B cell (primary cell): Measurements from ENCODE around the gene CBL. TPM values are rescaled to one million over a fixed set of nuclear protein-coding genes. Genes with fewer than 3 reads are reported as not detected.

ENCODE experiments used
- ATAC-seq: fragments of 200-7000 bp; cut with Tn5 transposase; one replicate; pipeline ENCODE4 v1.10.0; 2021; ENCODE audit warnings: low read depth, mild to moderate bottlenecking, moderate number of reproducible peaks, moderate library complexity
- CTCF ChIA-PET: fragments of 350-600 bp; sonication (Branson Sonifier 250); formaldehyde crosslinking; loops from one replicate; lab custom pipeline; 2021; ENCODE audit warnings: antibody characterized with exemption, inconsistent platforms; lab: Charles Lee
- POLR2A ChIA-PET: fragments of 350-600 bp; sonication (Branson Sonifier 250); formaldehyde crosslinking; loops from one replicate; lab custom pipeline; 2021; ENCODE audit warnings: antibody characterized with exemption; lab: Charles Lee
- DNase-seq: peaks from one replicate; pipeline ENCODE4 v3.0.0; 2013
- H2AFZ ChIP-seq: 2 replicates; pipeline ENCODE4 v1.6.1; 2012; ENCODE audit warnings: mild to moderate bottlenecking, low read depth, low read length; ENCODE audit not compliant: insufficient read depth, poor library complexity, severe bottlenecking
- H3K27ac ChIP-seq, 2 donors: 1 replicate in 1 of 2; 2 replicates in 1 of 2; pipeline ENCODE4 v1.5.1; 2012 to 2013; ENCODE audit warnings: low read length in 2 of 2, mild to moderate bottlenecking in 2 of 2, moderate library complexity in 1 of 2
- H3K27me3 ChIP-seq, 4 experiments: fragments of 200-600 bp in 1 of 4; sonication (generic) in 1 of 4; replicated peaks in 1 of 4; 1 replicate in 2 of 4; 2 replicates in 2 of 4; pipeline versions ENCODE4 v1.6.1 to v1.7.0; 2013 to 2016; ENCODE audit warnings: low read length in 3 of 4, mild to moderate bottlenecking in 2 of 4, mixed read lengths in 1 of 4, moderate library complexity in 1 of 4; ENCODE audit not compliant: insufficient read depth in 4 of 4, control insufficient read depth in 3 of 4; ENCODE audit errors: control extremely low read depth in 1 of 4
- H3K36me3 ChIP-seq, 2 experiments: replicated peaks in 1 of 2; 1 replicate in 1 of 2; 2 replicates in 1 of 2; pipeline versions ENCODE4 v1.6.1 to v1.7.1; 2013; ENCODE audit warnings: low read length in 1 of 2; ENCODE audit not compliant: insufficient read depth in 2 of 2, control insufficient read depth in 1 of 2; ENCODE audit errors: control extremely low read depth in 1 of 2, extremely low read depth in 1 of 2
- H3K4me1 ChIP-seq, 2 donors: fragments of 200-600 bp in 1 of 2; sonication (generic) in 1 of 2; 1 replicate in 1 of 2; 2 replicates in 1 of 2; pipeline versions ENCODE4 v1.5.1 to v1.6.1; 2013 to 2017; ENCODE audit warnings: low read length in 2 of 2; ENCODE audit not compliant: control insufficient read depth in 2 of 2, insufficient read depth in 2 of 2
- H3K4me2 ChIP-seq: replicated peaks from 2 replicates; pipeline ENCODE3; 2012; ENCODE audit warnings: mild to moderate bottlenecking, low read depth, low read length; ENCODE audit not compliant: poor library complexity, severe bottlenecking
- H3K4me3 ChIP-seq, 5 experiments: fragments of 200-600 bp in 1 of 5; sonication (generic) in 1 of 5; 1 replicate in 3 of 5; 2 replicates in 2 of 5; pipeline versions ENCODE4 v1.5.1 to v1.7.0; 2011 to 2016; ENCODE audit warnings: low read length in 4 of 5, mild to moderate bottlenecking in 4 of 5, low read depth in 2 of 5, control low read depth in 1 of 5, moderate library complexity in 1 of 5; ENCODE audit not compliant: insufficient read depth in 1 of 5; ENCODE audit errors: control extremely low read depth in 1 of 5, extremely low read depth in 1 of 5
- H3K79me2 ChIP-seq: fragments of 200-600 bp; sonication (generic); one replicate; pipeline ENCODE4 v1.6.0; 2016; ENCODE audit warnings: low read length; ENCODE audit not compliant: control insufficient read depth, insufficient read depth
- H3K9ac ChIP-seq: fragments of 200-600 bp; sonication (generic); 2 replicates; pipeline ENCODE4 v1.6.1; 2017; ENCODE audit warnings: mild to moderate bottlenecking, low read length, moderate library complexity
- H3K9me3 ChIP-seq, 3 donors: one replicate each; pipeline versions ENCODE4 v1.6.1 to v1.7.1; 2013; ENCODE audit warnings: low read length in 2 of 3; ENCODE audit not compliant: control insufficient read depth in 2 of 3, insufficient read depth in 1 of 3; ENCODE audit errors: control extremely low read depth in 1 of 3
- H4K20me1 ChIP-seq: 2 replicates; pipeline ENCODE4 v1.6.0; 2012; ENCODE audit warnings: mild to moderate bottlenecking, low read length; ENCODE audit not compliant: insufficient read depth, control insufficient read depth, poor library complexity, severe bottlenecking
- H3K27ac Mint-ChIP-seq: one replicate; pipeline ENCODE4 v1.8.0; 2021; ENCODE audit warnings: mixed read lengths
- H3K27me3 Mint-ChIP-seq: one replicate; pipeline ENCODE4 v1.8.0; 2021; ENCODE audit warnings: mixed read lengths
- H3K4me1 Mint-ChIP-seq: one replicate; pipeline ENCODE4 v1.8.0; 2021; ENCODE audit warnings: mixed read lengths
- H3K4me3 Mint-ChIP-seq: one replicate; pipeline ENCODE4 v1.8.0; 2021; ENCODE audit warnings: mixed read lengths
- H3K9me3 Mint-ChIP-seq: one replicate; pipeline ENCODE4 v1.8.0; 2022; ENCODE audit warnings: mixed read lengths; ENCODE audit not compliant: insufficient read depth
- EZH2 ChIP-seq: IDR thresholded peaks from 2 replicates; pipeline ENCODE4 v1.6.1; 2012; ENCODE audit warnings: borderline replicate concordance, low read depth, mild to moderate bottlenecking, moderate library complexity, low read length; ENCODE audit not compliant: insufficient read depth, poor library complexity, severe bottlenecking
- WGBS: methylation state at CpG from one replicate; pipeline ENCODE4 v1.1.5; 2013; ENCODE audit warnings: missing lambda C conversion rate; ENCODE audit not compliant: insufficient coverage; 5-methylcytosine and 5-hydroxymethylcytosine counted together
- intact Hi-C: fragments of 100-400 bp; cut with micrococcal nuclease; formaldehyde crosslinking; loops from one replicate; pipeline ENCODE4 v1.10.0; 2022
- polyA plus RNA-seq: library from polyadenylated mRNA; depleted of rRNA; stranded (reverse); fragments of >200 nt; gene quantifications from 2 replicates; pipeline ENCODE4 v1.2.3, GENCODE V29; 2012
- total RNA-seq, 2 donors: library from RNA; stranded (reverse); fragments of 120-200 nt in 1 of 2; gene quantifications; 1 replicate in 1 of 2; 2 replicates in 1 of 2; pipeline versions ENCODE4 v1.2.3 to v1.2.4, GENCODE V29; 2013 to 2022
- TF ChIP-seq, protein P1 (sequence below): fragments of 200-600 bp; IDR thresholded peaks from one replicate; pipeline ENCODE4 v1.8.0; 2022; ENCODE audit warnings: antibody characterized with exemption, mild to moderate bottlenecking

CBL gene
- total and polyA plus RNA-seq, 2 donors (not counting 1 experiment from before 2014, with no cell fraction given): 11.7 to 35.2 TPM

DNA sequence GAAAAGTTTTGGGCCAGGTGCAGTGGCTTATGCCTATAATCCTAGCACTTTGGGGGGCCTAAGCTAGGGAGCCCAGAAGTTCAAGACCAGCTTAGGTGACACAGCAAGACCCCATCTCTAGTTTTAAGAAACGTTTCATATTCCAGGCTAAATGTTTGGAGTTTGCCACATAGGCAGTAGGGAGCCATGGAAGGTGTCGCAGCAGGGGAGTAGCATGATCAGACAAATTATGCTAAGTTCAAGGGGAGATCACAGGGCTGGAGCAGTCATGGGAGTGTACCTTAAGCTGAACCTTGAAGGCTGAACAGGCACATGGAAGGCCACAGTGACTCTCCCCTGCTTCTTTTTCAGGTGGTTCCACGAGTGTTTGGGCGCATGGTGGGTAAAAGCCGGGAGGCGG is 26.8 kb upstream of the CBL start:
- H3K4me3 Mint-ChIP-seq: no peak overlapping the region
- ATAC-seq (no peak), DNase-seq (no peak)
- peaks cover 0 to 8% of the 10 kb centered on the region in 2 experiments for H3K36me3 ChIP-seq
- H3K79me2 ChIP-seq: no peaks in the 10 kb centered on the region
- no peaks in the 10 kb centered on the region for H3K4me1 ChIP-seq
- no peak overlapping the region for H2AFZ ChIP-seq
- H4K20me1 ChIP-seq: no peaks in the 10 kb centered on the region
- POLR2A ChIA-PET: no interaction called here
- no peak overlapping the region for H3K4me2 ChIP-seq
- 100% methylated on average over 6 of the region's 6 CpGs for WGBS
- H3K27me3 Mint-ChIP-seq: no peaks in the 10 kb centered on the region
- no peaks in the 10 kb centered on the region for H3K9me3 ChIP-seq
- no peak overlapping the region for H3K4me3 ChIP-seq
- no peak overlapping the region for H3K27ac ChIP-seq
- no peak overlapping the region for H3K9ac ChIP-seq
- intact Hi-C loops: no loop called here
- peaks cover 1% of the 10 kb centered on the region for H3K4me1 Mint-ChIP-seq
- CTCF ChIA-PET: interaction anchor here (1.0 kb wide), 1 partner anchor 15 kb away, joined by 3 read pairs; no protein-coding TSS in a partner anchor
- no peaks in the 10 kb centered on the region for H3K9me3 Mint-ChIP-seq
- TF ChIP-seq EZH2: no peak
- TF ChIP-seq, protein P1, sequence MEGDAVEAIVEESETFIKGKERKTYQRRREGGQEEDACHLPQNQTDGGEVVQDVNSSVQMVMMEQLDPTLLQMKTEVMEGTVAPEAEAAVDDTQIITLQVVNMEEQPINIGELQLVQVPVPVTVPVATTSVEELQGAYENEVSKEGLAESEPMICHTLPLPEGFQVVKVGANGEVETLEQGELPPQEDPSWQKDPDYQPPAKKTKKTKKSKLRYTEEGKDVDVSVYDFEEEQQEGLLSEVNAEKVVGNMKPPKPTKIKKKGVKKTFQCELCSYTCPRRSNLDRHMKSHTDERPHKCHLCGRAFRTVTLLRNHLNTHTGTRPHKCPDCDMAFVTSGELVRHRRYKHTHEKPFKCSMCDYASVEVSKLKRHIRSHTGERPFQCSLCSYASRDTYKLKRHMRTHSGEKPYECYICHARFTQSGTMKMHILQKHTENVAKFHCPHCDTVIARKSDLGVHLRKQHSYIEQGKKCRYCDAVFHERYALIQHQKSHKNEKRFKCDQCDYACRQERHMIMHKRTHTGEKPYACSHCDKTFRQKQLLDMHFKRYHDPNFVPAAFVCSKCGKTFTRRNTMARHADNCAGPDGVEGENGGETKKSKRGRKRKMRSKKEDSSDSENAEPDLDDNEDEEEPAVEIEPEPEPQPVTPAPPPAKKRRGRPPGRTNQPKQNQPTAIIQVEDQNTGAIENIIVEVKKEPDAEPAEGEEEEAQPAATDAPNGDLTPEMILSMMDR: no peak
- H3K27me3 ChIP-seq: no peaks in the 10 kb centered on the region
- no peak overlapping the region for H3K27ac Mint-ChIP-seq

DNA sequence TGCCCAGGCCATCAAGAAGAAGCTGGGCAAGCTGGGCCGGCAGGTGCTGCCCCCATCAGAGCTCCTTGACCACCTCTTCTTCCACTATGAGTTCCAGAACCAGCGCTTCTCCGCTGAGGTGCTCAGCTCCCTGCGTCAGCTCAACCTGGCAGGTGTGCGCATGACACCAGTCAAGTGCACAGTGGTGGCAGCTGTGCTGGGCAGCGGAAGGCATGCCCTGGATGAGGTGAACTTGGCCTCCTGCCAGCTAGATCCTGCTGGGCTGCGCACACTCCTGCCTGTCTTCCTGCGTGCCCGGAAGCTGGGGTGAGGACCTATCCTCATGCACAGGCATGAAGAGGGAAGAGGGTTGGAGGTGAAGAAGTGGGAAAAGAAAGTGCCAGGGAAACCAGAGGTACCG is 26.2 kb upstream of the CBL start:
- H3K9me3 Mint-ChIP-seq: no peaks in the 10 kb centered on the region
- no peaks in the 10 kb centered on the region for H3K4me1 ChIP-seq

More for the DNA sequence above, 26.2 kb upstream of the CBL start:
- intact Hi-C loops: no loop called here
- Histone ChIP-seq H3K4me2 (no peak overlapping the region), H3K79me2 (no peaks in the 10 kb centered on the region), H3K9ac (no peak overlapping the region), H4K20me1 (no peaks in the 10 kb centered on the region), H3K9me3 (no peaks in the 10 kb centered on the region), H3K27me3 (no peaks in the 10 kb centered on the region), H3K27ac (no peak overlapping the region), H3K36me3 (peaks cover 0 to 5% of the 10 kb centered on the region in 2 experiments), H2AFZ (no peak overlapping the region), H3K4me3 (no peak overlapping the region)
- ATAC-seq (no peak), DNase-seq (no peak)
- Mint-ChIP-seq H3K27ac (no peak overlapping the region), H3K4me3 (no peak overlapping the region), H3K27me3 (no peaks in the 10 kb centered on the region), H3K4me1 (peaks cover 4% of the 10 kb centered on the region)
- over 99% methylated on average over 9 of the region's 10 CpGs for WGBS
- CTCF ChIA-PET: interaction anchor here (1.4 kb wide), 1 partner anchor 13 kb away, joined by 5 read pairs; no protein-coding TSS in a partner anchor
- POLR2A ChIA-PET: no interaction called here
- TF ChIP-seq, protein P1: no peak
- no peak for TF ChIP-seq EZH2
